Osteocyte (in vitro differentiated cells): ENCODE measurements around the gene TRIO. TPM values are rescaled to one million over a fixed set of nuclear protein-coding genes. Genes with fewer than 3 reads are reported as not detected.

Source experiments
- DNase-seq: peaks from one replicate; pipeline ENCODE4 v3.0.0; 2021; ENCODE audit warnings: mixed read lengths; ENCODE audit not compliant: unreplicated experiment; ENCODE audit errors: extremely low spot score
- H3K27ac Mint-ChIP-seq: one replicate; pipeline ENCODE4 v1.8.0; 2021; ENCODE audit warnings: mild to moderate bottlenecking, mixed read lengths; ENCODE audit not compliant: unreplicated experiment
- H3K27me3 Mint-ChIP-seq: one replicate; pipeline ENCODE4 v1.8.0; 2021; ENCODE audit warnings: mixed read lengths; ENCODE audit not compliant: unreplicated experiment
- H3K36me3 Mint-ChIP-seq: one replicate; pipeline ENCODE4 v1.8.0; 2021; ENCODE audit warnings: mixed read lengths; ENCODE audit not compliant: unreplicated experiment
- H3K4me1 Mint-ChIP-seq: one replicate; pipeline ENCODE4 v1.8.0; 2021; ENCODE audit warnings: mixed read lengths; ENCODE audit not compliant: unreplicated experiment
- H3K4me3 Mint-ChIP-seq: one replicate; pipeline ENCODE4 v1.8.0; 2021; ENCODE audit warnings: mild to moderate bottlenecking, moderate library complexity, mixed read lengths; ENCODE audit not compliant: unreplicated experiment
- H3K9me3 Mint-ChIP-seq: one replicate; pipeline ENCODE4 v1.8.0; 2021; ENCODE audit warnings: mixed read lengths; ENCODE audit not compliant: unreplicated experiment
- total RNA-seq: library from RNA; stranded (reverse); gene quantifications from 2 replicates; pipeline ENCODE4 v1.2.1, GENCODE V29; 2021
- TF ChIP-seq, protein P1 (sequence below): fragments of 200-600 bp; sonication (generic); IDR thresholded peaks from 2 replicates; pipeline ENCODE4 v1.5.0; 2021; ENCODE audit warnings: antibody characterized with exemption, mild to moderate bottlenecking, moderate library complexity

Gene TRIO
- total RNA-seq, 1 donor from 2014 or later: 336 TPM

DNA sequence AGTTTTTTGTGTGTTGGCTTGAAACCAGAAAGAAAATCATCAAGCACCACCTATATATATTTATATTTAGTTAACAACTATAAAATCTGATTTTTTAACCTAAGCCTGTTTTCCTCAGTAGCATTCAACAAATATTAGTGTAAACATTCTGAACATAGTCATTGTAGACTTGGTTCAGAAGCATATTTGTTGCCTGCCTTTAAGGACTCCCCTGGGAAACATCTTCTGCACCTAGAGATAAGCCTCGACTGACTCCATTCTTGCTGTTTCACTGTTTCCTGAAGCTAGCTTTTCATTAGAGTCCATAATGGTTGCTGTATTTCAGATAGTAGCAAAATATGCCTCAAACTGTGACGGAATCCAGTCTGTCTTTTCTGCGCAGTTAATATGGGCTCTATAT is 123.5 kb downstream of the TRIO start:
- Mint-ChIP-seq H3K4me3 (no peak overlapping the region), H3K9me3 (no peaks in the 10 kb centered on the region), H3K27me3 (no peaks in the 10 kb centered on the region), H3K4me1 (peaks cover 84% of the 10 kb centered on the region), H3K27ac (peak overlapping the region; percentile 94), H3K36me3 (peaks cover 3% of the 10 kb centered on the region)
- TF ChIP-seq, protein P1, sequence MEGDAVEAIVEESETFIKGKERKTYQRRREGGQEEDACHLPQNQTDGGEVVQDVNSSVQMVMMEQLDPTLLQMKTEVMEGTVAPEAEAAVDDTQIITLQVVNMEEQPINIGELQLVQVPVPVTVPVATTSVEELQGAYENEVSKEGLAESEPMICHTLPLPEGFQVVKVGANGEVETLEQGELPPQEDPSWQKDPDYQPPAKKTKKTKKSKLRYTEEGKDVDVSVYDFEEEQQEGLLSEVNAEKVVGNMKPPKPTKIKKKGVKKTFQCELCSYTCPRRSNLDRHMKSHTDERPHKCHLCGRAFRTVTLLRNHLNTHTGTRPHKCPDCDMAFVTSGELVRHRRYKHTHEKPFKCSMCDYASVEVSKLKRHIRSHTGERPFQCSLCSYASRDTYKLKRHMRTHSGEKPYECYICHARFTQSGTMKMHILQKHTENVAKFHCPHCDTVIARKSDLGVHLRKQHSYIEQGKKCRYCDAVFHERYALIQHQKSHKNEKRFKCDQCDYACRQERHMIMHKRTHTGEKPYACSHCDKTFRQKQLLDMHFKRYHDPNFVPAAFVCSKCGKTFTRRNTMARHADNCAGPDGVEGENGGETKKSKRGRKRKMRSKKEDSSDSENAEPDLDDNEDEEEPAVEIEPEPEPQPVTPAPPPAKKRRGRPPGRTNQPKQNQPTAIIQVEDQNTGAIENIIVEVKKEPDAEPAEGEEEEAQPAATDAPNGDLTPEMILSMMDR: no peak
- DNase-seq: no peak

DNA sequence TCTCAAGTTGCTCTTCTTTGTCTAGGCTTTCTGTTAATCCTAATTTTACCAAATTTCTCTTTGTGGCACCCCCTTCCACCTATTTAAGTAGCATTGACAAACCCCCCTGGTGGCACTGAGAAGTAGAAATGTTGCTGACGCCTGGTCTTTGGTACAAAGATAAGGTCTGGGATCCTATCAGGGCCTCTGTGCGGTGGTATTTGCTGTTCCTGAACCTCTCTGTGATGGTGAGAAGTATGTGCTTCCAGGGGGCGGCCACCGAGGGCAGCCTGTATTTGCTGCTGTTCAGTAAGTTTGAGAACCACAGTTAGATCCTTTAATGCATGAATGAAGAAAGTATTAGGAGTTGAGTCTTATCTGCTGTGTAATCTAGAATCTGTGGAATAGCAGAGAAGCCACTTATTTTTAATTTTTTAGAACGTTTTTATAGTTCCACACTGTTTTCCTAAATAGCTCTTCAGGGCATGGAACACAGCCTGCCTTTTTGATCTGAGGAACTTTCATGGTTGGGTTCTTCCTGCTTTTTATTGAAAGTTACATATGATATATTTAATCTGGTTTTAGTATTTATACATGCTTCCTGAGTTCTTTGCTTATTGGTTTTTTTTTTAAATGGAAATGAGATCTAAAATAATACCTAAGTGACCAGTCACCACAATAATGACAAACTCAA is 124.2 kb downstream of the TRIO start:
- H3K9me3 Mint-ChIP-seq: no peaks in the 10 kb centered on the region
- peak overlapping the region; percentile 94 for H3K27ac Mint-ChIP-seq
- peaks cover 79% of the 10 kb centered on the region for H3K4me1 Mint-ChIP-seq
- TF ChIP-seq, protein P1: no peak
- no peaks in the 10 kb centered on the region for H3K27me3 Mint-ChIP-seq
- H3K36me3 Mint-ChIP-seq: peaks cover 4% of the 10 kb centered on the region
- no peak for DNase-seq
- H3K4me3 Mint-ChIP-seq: peak overlapping the region; percentile 39

DNA sequence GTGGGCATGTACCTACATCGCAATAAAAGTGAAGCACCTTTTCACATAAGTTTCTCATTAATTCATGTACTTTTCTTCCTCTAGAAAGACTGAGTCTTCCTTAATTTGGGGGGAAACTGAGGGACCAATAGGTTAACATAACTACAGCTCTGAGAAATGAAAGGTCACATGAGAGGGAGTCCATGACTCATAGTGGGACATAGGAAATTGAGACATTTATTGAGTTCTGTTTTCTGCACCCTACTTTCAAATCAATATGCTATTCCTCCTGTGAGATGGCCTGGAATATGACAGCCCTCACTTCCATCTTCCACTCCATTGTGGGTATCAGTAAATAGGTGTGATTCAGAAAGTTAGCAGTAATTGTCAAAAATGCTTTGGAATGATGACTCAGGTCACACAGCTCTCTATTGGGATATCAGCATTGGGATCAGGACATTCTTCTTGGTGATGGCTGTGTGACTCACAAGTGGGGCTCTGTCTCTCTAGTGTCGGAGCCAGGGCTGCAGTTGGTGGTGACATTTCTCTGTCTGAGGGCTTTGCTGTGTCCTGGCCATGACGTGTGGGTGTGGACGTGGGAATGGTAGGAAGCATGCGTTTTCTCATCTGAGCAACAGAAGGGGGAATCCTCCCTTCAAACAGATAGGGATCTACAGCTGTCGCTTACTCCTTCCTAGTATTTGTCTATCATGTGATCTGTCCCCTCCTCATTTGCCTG is 125.0 kb downstream of the TRIO start:
- TF ChIP-seq, protein P1: no peak
- Mint-ChIP-seq H3K4me1 (peaks cover 73% of the 10 kb centered on the region), H3K27ac (peak overlapping the region; percentile 94)

DNA sequence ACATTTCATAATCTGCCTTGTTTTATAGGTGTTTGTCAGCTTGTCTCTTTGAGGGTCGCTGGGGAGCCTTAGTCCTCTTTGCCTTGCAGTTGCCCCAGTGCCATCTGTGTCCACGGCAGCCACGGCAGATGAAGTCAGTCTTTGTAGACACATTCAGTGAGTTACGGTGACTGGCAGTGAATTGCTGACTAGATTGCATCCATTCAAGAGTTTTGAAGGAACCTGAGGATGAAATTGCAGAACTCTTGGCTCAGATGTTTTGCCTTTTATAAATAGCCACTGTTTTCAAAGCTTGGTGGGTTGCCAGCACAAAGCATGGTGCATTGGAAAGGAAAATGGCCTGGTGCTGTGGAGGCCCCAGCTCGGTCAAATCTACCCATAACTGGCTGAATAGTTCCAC is 125.6 kb downstream of the TRIO start:
- TF ChIP-seq, protein P1: no peak
- Mint-ChIP-seq H3K9me3 (no peaks in the 10 kb centered on the region), H3K4me3 (peak overlapping the region; percentile 5), H3K27ac (peak overlapping the region; percentile 94), H3K4me1 (peaks cover 67% of the 10 kb centered on the region), H3K36me3 (peaks cover 4% of the 10 kb centered on the region), H3K27me3 (no peaks in the 10 kb centered on the region)
- DNase-seq: no peak

More for the DNA sequence above, 125.0 kb downstream of the TRIO start:
- no peaks in the 10 kb centered on the region for H3K9me3 Mint-ChIP-seq
- peaks cover 4% of the 10 kb centered on the region for H3K36me3 Mint-ChIP-seq
- H3K27me3 Mint-ChIP-seq: no peaks in the 10 kb centered on the region
- no peak for DNase-seq
- no peak overlapping the region for H3K4me3 Mint-ChIP-seq

DNA sequence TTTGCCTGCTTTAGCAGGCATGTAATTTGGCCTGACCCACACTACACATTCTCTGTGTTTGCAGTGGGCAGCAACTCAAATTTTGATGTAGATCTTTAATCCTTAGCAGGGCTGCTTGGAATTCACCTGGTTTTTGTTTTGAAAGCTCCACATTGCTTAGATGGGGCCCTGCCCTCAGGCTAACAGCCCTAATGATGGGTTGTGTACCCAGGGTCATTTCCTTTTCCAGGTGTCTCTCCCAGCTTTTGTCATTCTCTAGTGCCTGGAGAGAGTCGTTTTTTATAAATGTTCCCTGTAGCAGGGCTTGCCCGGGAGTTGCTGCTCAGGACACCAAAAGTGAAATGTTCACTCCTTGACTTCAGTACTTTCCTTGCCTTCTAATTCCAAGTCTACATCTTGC is 126.3 kb downstream of the TRIO start:
- H3K36me3 Mint-ChIP-seq: peaks cover 4% of the 10 kb centered on the region
- no peak for DNase-seq
- H3K27ac Mint-ChIP-seq: peak overlapping the region; percentile 94
- no peaks in the 10 kb centered on the region for H3K9me3 Mint-ChIP-seq
- TF ChIP-seq, protein P1: no peak
- H3K27me3 Mint-ChIP-seq: no peaks in the 10 kb centered on the region
- peaks cover 67% of the 10 kb centered on the region for H3K4me1 Mint-ChIP-seq
- no peak overlapping the region for H3K4me3 Mint-ChIP-seq
